ENCODE results near the gene OTUD4. TPM values are rescaled to one million over a fixed set of nuclear protein-coding genes. Genes with fewer than 3 reads are reported as not detected.

OTUD4 gene
- total RNA-seq, 5 donors from 2014 or later (not counting 1 experiment from before 2014, with no cell fraction given) = 38.8 to 70.1 (median 49.1) TPM

GRCh38 chr4:145168581-145169187 lies 11.7 kb downstream of the OTUD4 start:
- Histone ChIP-seq H3K4me1 (ENCODE audit: control insufficient read depth in 1 of 2, extremely low read depth in 1 of 2, insufficient read depth in 2 of 2, low read length in 2 of 2) (no peaks in the 10 kb centered on the region), H3K4me3 (ENCODE audit: control insufficient read depth in 1 of 2, extremely low read depth in 1 of 2, low read length in 1 of 2) (no peak overlapping the region), H3K36me3 (ENCODE audit: control insufficient read depth in 2 of 2, extremely low read depth in 1 of 2, insufficient read depth in 1 of 2, low read length in 1 of 2) (peaks cover 0 to 41% of the 10 kb centered on the region in 2 donors), H3K27me3 (replicated peaks in 1 of 2; ENCODE audit: control insufficient read depth in 2 of 2, extremely low read depth in 1 of 2, insufficient read depth in 2 of 2, low read length in 1 of 2) (no peaks in the 10 kb centered on the region), H3K27ac (ENCODE audit: low read length) (no peak overlapping the region), H3K9me3 (no peaks in the 10 kb centered on the region)
- ChIA-PET CTCF (no interaction called here), POLR2A (no interaction called here)
- Mint-ChIP-seq H3K36me3 (peaks cover 35% of the 10 kb centered on the region), H3K27me3 (no peaks in the 10 kb centered on the region), H3K4me3 (no peak overlapping the region), H3K27ac (no peak overlapping the region), H3K9me3 (no peaks in the 10 kb centered on the region), H3K4me1 (peaks cover 23 to 33% (median 26%) of the 10 kb centered on the region in 3 donors)
- no peak for ATAC-seq (replicated peaks in 1 of 4)
- no peak for DNase-seq
- no CpG with 5 or more reads among the region's 2 CpGs for WGBS (ENCODE audit: insufficient coverage)

- CTCF ChIA-PET = interaction anchor here in 1 of 2 donors (0.6 to 0.7 kb wide), 2 partner anchors 9 to 15 kb away, joined by 3 to 4 read pairs; no protein-coding TSS in a partner anchor
- no peaks in the 10 kb centered on the region for H3K27me3 Mint-ChIP-seq
- DNase-seq (no peak), ATAC-seq (replicated peaks in 1 of 4) (no peak)
- no peak overlapping the region for H3K4me3 Mint-ChIP-seq
- H3K27ac ChIP-seq (ENCODE audit: low read length) = no peak overlapping the region
- H3K4me3 ChIP-seq (ENCODE audit: control insufficient read depth in 1 of 2, extremely low read depth in 1 of 2, low read length in 1 of 2) = no peak overlapping the region
- H3K27ac Mint-ChIP-seq = no peak overlapping the region
- H3K27me3 ChIP-seq (replicated peaks in 1 of 2; ENCODE audit: control insufficient read depth in 2 of 2, extremely low read depth in 1 of 2, insufficient read depth in 2 of 2, low read length in 1 of 2) = no peaks in the 10 kb centered on the region
- peaks cover 36% of the 10 kb centered on the region for H3K36me3 Mint-ChIP-seq
- WGBS (ENCODE audit: insufficient coverage) = no CpG with 5 or more reads among the region's 2 CpGs
- POLR2A ChIA-PET = interaction anchor here in 1 of 2 donors (0.9 kb wide), 1 partner anchor 11 kb away, joined by 3 read pairs; no protein-coding TSS in a partner anchor
- H3K4me1 Mint-ChIP-seq = peaks cover 19 to 29% (median 26%) of the 10 kb centered on the region in 3 donors
- H3K36me3 ChIP-seq (ENCODE audit: control insufficient read depth in 2 of 2, extremely low read depth in 1 of 2, insufficient read depth in 1 of 2, low read length in 1 of 2) = peaks cover 0 to 44% of the 10 kb centered on the region in 2 donors
- no peaks in the 10 kb centered on the region for H3K9me3 ChIP-seq
- no peaks in the 10 kb centered on the region for H3K9me3 Mint-ChIP-seq
- H3K4me1 ChIP-seq (ENCODE audit: control insufficient read depth in 1 of 2, extremely low read depth in 1 of 2, insufficient read depth in 2 of 2, low read length in 2 of 2) = no peaks in the 10 kb centered on the region
These were observed 12.5 kb downstream of the OTUD4 start for GRCh38 chr4:145167887-145168286.

- Mint-ChIP-seq H3K27me3 (no peaks in the 10 kb centered on the region), H3K4me3 (no peak overlapping the region), H3K27ac (no peak overlapping the region), H3K9me3 (no peaks in the 10 kb centered on the region), H3K4me1 (peaks cover 2 to 7% (median 4%) of the 10 kb centered on the region in 3 donors), H3K36me3 (peaks cover 25% of the 10 kb centered on the region)
- WGBS (ENCODE audit: insufficient coverage) = no CpG with 5 or more reads among the region's 2 CpGs
- Histone ChIP-seq H3K27me3 (replicated peaks in 1 of 2; ENCODE audit: control insufficient read depth in 2 of 2, extremely low read depth in 1 of 2, insufficient read depth in 2 of 2, low read length in 1 of 2) (no peaks in the 10 kb centered on the region), H3K27ac (ENCODE audit: low read length) (no peak overlapping the region), H3K4me3 (ENCODE audit: control insufficient read depth in 1 of 2, extremely low read depth in 1 of 2, low read length in 1 of 2) (no peak overlapping the region), H3K4me1 (ENCODE audit: control insufficient read depth in 1 of 2, extremely low read depth in 1 of 2, insufficient read depth in 2 of 2, low read length in 2 of 2) (no peaks in the 10 kb centered on the region), H3K9me3 (no peaks in the 10 kb centered on the region), H3K36me3 (ENCODE audit: control insufficient read depth in 2 of 2, extremely low read depth in 1 of 2, insufficient read depth in 1 of 2, low read length in 1 of 2) (peaks cover 4 to 48% of the 10 kb centered on the region in 2 donors)
- ATAC-seq (replicated peaks in 1 of 4) = no peak
- ChIA-PET POLR2A (interaction anchor here in 1 of 2 donors (0.6 kb wide), 1 partner anchor 29 kb away, joined by 3 read pairs; no protein-coding TSS in a partner anchor), CTCF (interaction anchor here in 1 of 2 donors (0.9 to 1.1 kb wide), 2 partner anchors 9 to 17 kb away, joined by 3 read pairs; no protein-coding TSS in a partner anchor)
- DNase-seq = no peak
These were observed 18.8 kb downstream of the OTUD4 start for GRCh38 chr4:145161549-145161948.

- no peak overlapping the region for H3K27ac ChIP-seq (ENCODE audit: low read length)
- no peak overlapping the region for H3K27ac Mint-ChIP-seq
- peaks cover 40% of the 10 kb centered on the region for H3K36me3 Mint-ChIP-seq
- no peak for DNase-seq
- H3K4me3 Mint-ChIP-seq = no peak overlapping the region
- H3K9me3 Mint-ChIP-seq = no peaks in the 10 kb centered on the region
- peaks cover 13 to 69% of the 10 kb centered on the region in 2 donors for H3K36me3 ChIP-seq (ENCODE audit: control insufficient read depth in 2 of 2, extremely low read depth in 1 of 2, insufficient read depth in 1 of 2, low read length in 1 of 2)
- CTCF ChIA-PET = interaction anchor here in 1 of 2 donors (1.0 kb wide), 1 partner anchor 446 kb away, joined by 3 read pairs; no protein-coding TSS in a partner anchor
- peaks cover 2 to 7% (median 4%) of the 10 kb centered on the region in 3 donors for H3K4me1 Mint-ChIP-seq
- no peaks in the 10 kb centered on the region for H3K9me3 ChIP-seq
- no peak overlapping the region for H3K4me3 ChIP-seq (ENCODE audit: control insufficient read depth in 1 of 2, extremely low read depth in 1 of 2, low read length in 1 of 2)
- ATAC-seq (replicated peaks in 1 of 4) = no peak
- no peaks in the 10 kb centered on the region for H3K4me1 ChIP-seq (ENCODE audit: control insufficient read depth in 1 of 2, extremely low read depth in 1 of 2, insufficient read depth in 2 of 2, low read length in 2 of 2)
- POLR2A ChIA-PET = interaction anchor here in 1 of 2 donors (0.7 kb wide), 1 partner anchor 24 kb away, joined by 6 read pairs; no protein-coding TSS in a partner anchor
- no peaks in the 10 kb centered on the region for H3K27me3 Mint-ChIP-seq
- no peaks in the 10 kb centered on the region for H3K27me3 ChIP-seq (replicated peaks in 1 of 2; ENCODE audit: control insufficient read depth in 2 of 2, extremely low read depth in 1 of 2, insufficient read depth in 2 of 2, low read length in 1 of 2)
- 100% methylated on average over 1 of the region's 2 CpGs for WGBS (ENCODE audit: insufficient coverage)
These were observed 23.4 kb downstream of the OTUD4 start for GRCh38 chr4:145156986-145157385.

- Histone ChIP-seq H3K27ac (ENCODE audit: low read length) (no peak overlapping the region), H3K36me3 (ENCODE audit: control insufficient read depth in 2 of 2, extremely low read depth in 1 of 2, insufficient read depth in 1 of 2, low read length in 1 of 2) (peaks cover 10 to 66% of the 10 kb centered on the region in 2 donors), H3K4me3 (ENCODE audit: control insufficient read depth in 1 of 2, extremely low read depth in 1 of 2, low read length in 1 of 2) (no peak overlapping the region), H3K4me1 (ENCODE audit: control insufficient read depth in 1 of 2, extremely low read depth in 1 of 2, insufficient read depth in 2 of 2, low read length in 2 of 2) (no peaks in the 10 kb centered on the region), H3K27me3 (replicated peaks in 1 of 2; ENCODE audit: control insufficient read depth in 2 of 2, extremely low read depth in 1 of 2, insufficient read depth in 2 of 2, low read length in 1 of 2) (no peaks in the 10 kb centered on the region), H3K9me3 (no peaks in the 10 kb centered on the region)
- H3K4me3 Mint-ChIP-seq = no peak overlapping the region
- ChIA-PET POLR2A (interaction anchor here in 1 of 2 donors (0.5 to 0.7 kb wide), 3 partner anchors 14 to 1788 kb away, joined by 3 to 7 read pairs (median 6); no protein-coding TSS in a partner anchor), CTCF (interaction anchor here (0.6 to 1.4 kb wide), 2 partner anchors 462 to 1609 kb away, joined by 4 read pairs; no protein-coding TSS in a partner anchor)
- H3K9me3 Mint-ChIP-seq = no peaks in the 10 kb centered on the region
- peaks cover 38% of the 10 kb centered on the region for H3K36me3 Mint-ChIP-seq
- WGBS (ENCODE audit: insufficient coverage) = no CpG with 5 or more reads among the region's 2 CpGs
- no peak overlapping the region for H3K27ac Mint-ChIP-seq
- no peak for ATAC-seq (replicated peaks in 1 of 4)
- H3K27me3 Mint-ChIP-seq = no peaks in the 10 kb centered on the region
- H3K4me1 Mint-ChIP-seq = peaks cover 0 to 4% (median 2%) of the 10 kb centered on the region in 3 donors
- no peak for DNase-seq
These were observed 25.0 kb downstream of the OTUD4 start for GRCh38 chr4:145155268-145155870.

GRCh38 chr4:145154573-145154972 lies 25.8 kb downstream of the OTUD4 start:
- peaks cover 0 to 3% (median 2%) of the 10 kb centered on the region in 3 donors for H3K4me1 Mint-ChIP-seq
- H3K9me3 ChIP-seq = no peaks in the 10 kb centered on the region
- H3K27me3 ChIP-seq (replicated peaks in 1 of 2; ENCODE audit: control insufficient read depth in 2 of 2, extremely low read depth in 1 of 2, insufficient read depth in 2 of 2, low read length in 1 of 2) = no peaks in the 10 kb centered on the region
- H3K9me3 Mint-ChIP-seq = no peaks in the 10 kb centered on the region
- ATAC-seq (replicated peaks in 1 of 4) = no peak
- peaks cover 10 to 66% of the 10 kb centered on the region in 2 donors for H3K36me3 ChIP-seq (ENCODE audit: control insufficient read depth in 2 of 2, extremely low read depth in 1 of 2, insufficient read depth in 1 of 2, low read length in 1 of 2)
- no peak overlapping the region for H3K27ac ChIP-seq (ENCODE audit: low read length)
- H3K27ac Mint-ChIP-seq = no peak overlapping the region
- no CpG with 5 or more reads among the region's 1 CpG for WGBS (ENCODE audit: insufficient coverage)
- POLR2A ChIA-PET = interaction anchor here in 1 of 2 donors (0.7 kb wide), 1 partner anchor 45 kb away, joined by 6 read pairs; no protein-coding TSS in a partner anchor
- H3K4me1 ChIP-seq (ENCODE audit: control insufficient read depth in 1 of 2, extremely low read depth in 1 of 2, insufficient read depth in 2 of 2, low read length in 2 of 2) = no peaks in the 10 kb centered on the region
- no peaks in the 10 kb centered on the region for H3K27me3 Mint-ChIP-seq
- peak in 1 of 35 experiments; percentile 35 for DNase-seq
- H3K36me3 Mint-ChIP-seq = peaks cover 46% of the 10 kb centered on the region
- H3K4me3 ChIP-seq (ENCODE audit: control insufficient read depth in 1 of 2, extremely low read depth in 1 of 2, low read length in 1 of 2) = no peak overlapping the region
- H3K4me3 Mint-ChIP-seq = no peak overlapping the region
- CTCF ChIA-PET = interaction anchor here in 1 of 2 donors (0.8 to 1.4 kb wide), 3 partner anchors 49 to 735 kb away, joined by 3 to 5 read pairs (median 4); no protein-coding TSS in a partner anchor
